Measurements from ENCODE around the gene CYP19A1. TPM values are rescaled to one million over a fixed set of nuclear protein-coding genes. Genes with fewer than 3 reads are reported as not detected.

CYP19A1 gene
- total RNA-seq, 1 donor from 2014 or later = not detected

- H3K27me3 Mint-ChIP-seq (ENCODE audit: low read depth) = peaks cover 32% of the 10 kb centered on the region
- TF ChIP-seq CTCF (IDR thresholded peaks at IDR 0.05; ENCODE audit: unreplicated experiment) = no peak
- H3K36me3 Mint-ChIP-seq = no peaks in the 10 kb centered on the region
- H3K27ac Mint-ChIP-seq = no peak overlapping the region
- H3K9me3 Mint-ChIP-seq = no peaks in the 10 kb centered on the region
- H3K4me3 Mint-ChIP-seq = no peak overlapping the region
- DNase-seq (ENCODE audit: low spot score in 2 of 2, unreplicated experiment in 2 of 2) = no peak
- H3K4me1 Mint-ChIP-seq = peaks cover 2% of the 10 kb centered on the region
These were observed 61.3 kb downstream of the CYP19A1 start for GRCh38 chr15:51277101-51277500.

- no peak overlapping the region for H3K27ac Mint-ChIP-seq
- peaks cover 33% of the 10 kb centered on the region for H3K27me3 Mint-ChIP-seq (ENCODE audit: low read depth)
- no peaks in the 10 kb centered on the region for H3K4me1 Mint-ChIP-seq
- DNase-seq (ENCODE audit: low spot score in 2 of 2, unreplicated experiment in 2 of 2) = no peak
- no peak overlapping the region for H3K4me3 Mint-ChIP-seq
- no peaks in the 10 kb centered on the region for H3K9me3 Mint-ChIP-seq
- no peaks in the 10 kb centered on the region for H3K36me3 Mint-ChIP-seq
- no peak for TF ChIP-seq CTCF (IDR thresholded peaks at IDR 0.05; ENCODE audit: unreplicated experiment)
These were observed 63.4 kb downstream of the CYP19A1 start for GRCh38 chr15:51274956-51275355.

GRCh38 chr15:51270706-51271105 lies 67.7 kb downstream of the CYP19A1 start:
- Mint-ChIP-seq H3K27ac (no peak overlapping the region), H3K27me3 (ENCODE audit: low read depth) (peaks cover 32% of the 10 kb centered on the region), H3K4me3 (no peak overlapping the region), H3K4me1 (peaks cover 7% of the 10 kb centered on the region), H3K9me3 (no peaks in the 10 kb centered on the region), H3K36me3 (no peaks in the 10 kb centered on the region)
- TF ChIP-seq CTCF (IDR thresholded peaks at IDR 0.05; ENCODE audit: unreplicated experiment) = no peak
- DNase-seq (ENCODE audit: low spot score in 2 of 2, unreplicated experiment in 2 of 2) = no peak

GRCh38 chr15:51269496-51269895 lies 68.9 kb downstream of the CYP19A1 start:
- H3K27me3 Mint-ChIP-seq (ENCODE audit: low read depth) = peaks cover 29% of the 10 kb centered on the region
- no peak overlapping the region for H3K27ac Mint-ChIP-seq
- H3K9me3 Mint-ChIP-seq = no peaks in the 10 kb centered on the region
- DNase-seq (ENCODE audit: low spot score in 2 of 2, unreplicated experiment in 2 of 2) = no peak
- peaks cover 7% of the 10 kb centered on the region for H3K4me1 Mint-ChIP-seq
- H3K36me3 Mint-ChIP-seq = no peaks in the 10 kb centered on the region
- no peak overlapping the region for H3K4me3 Mint-ChIP-seq
- TF ChIP-seq CTCF (IDR thresholded peaks at IDR 0.05; ENCODE audit: unreplicated experiment) = no peak

GRCh38 chr15:51267703-51268083 lies 70.7 kb downstream of the CYP19A1 start:
- H3K36me3 Mint-ChIP-seq = no peaks in the 10 kb centered on the region
- H3K4me3 Mint-ChIP-seq = peak overlapping the region; percentile 72
- peaks cover 24% of the 10 kb centered on the region for H3K27me3 Mint-ChIP-seq (ENCODE audit: low read depth)
- H3K27ac Mint-ChIP-seq = no peak overlapping the region
- H3K4me1 Mint-ChIP-seq = peaks cover 7% of the 10 kb centered on the region
- H3K9me3 Mint-ChIP-seq = no peaks in the 10 kb centered on the region
- DNase-seq (ENCODE audit: low spot score in 2 of 2, unreplicated experiment in 2 of 2) = peak in 1 of 2 experiments; percentile 42
- TF ChIP-seq CTCF (IDR thresholded peaks at IDR 0.05; ENCODE audit: unreplicated experiment) = no peak

Data from mesothelial cell of epicardium (in vitro differentiated cells).